GM23338 (cell line): Measurements from ENCODE around the gene EDN1. TPM values are rescaled to one million over a fixed set of nuclear protein-coding genes. Genes with fewer than 3 reads are reported as not detected.

ENCODE experiments used
- ATAC-seq: fragments of 200-7000 bp; cut with Tn5 transposase; 3 replicates; pipeline ENCODE4 v1.9.1; 2020
- DNase-seq: peaks from one replicate; pipeline ENCODE4 v3.0.0-alpha.2; 2015; ENCODE audit warnings: low spot score
- H2AFZ ChIP-seq: fragments of 200-600 bp; sonication (generic); 2 replicates; pipeline ENCODE4 v1.8.0; 2016; ENCODE audit warnings: antibody characterized with exemption, mild to moderate bottlenecking, moderate library complexity
- H3F3A ChIP-seq: fragments of 200-600 bp; sonication (generic); replicated peaks from 2 replicates; pipeline ENCODE4 v1.8.0; 2017; ENCODE audit warnings: antibody characterized with exemption, mixed run types, low read depth
- H3K27ac ChIP-seq: fragments of 200-600 bp; sonication (generic); 2 replicates; pipeline ENCODE4 v1.6.1; 2016; ENCODE audit warnings: low read depth
- H3K27me3 ChIP-seq: fragments of 200-600 bp; sonication (generic); 2 replicates; pipeline ENCODE4 v1.8.0; 2016; ENCODE audit warnings: mild to moderate bottlenecking, mixed run types, moderate library complexity; ENCODE audit not compliant: insufficient read depth
- H3K36me3 ChIP-seq: fragments of 200-600 bp; sonication (generic); 2 replicates; pipeline ENCODE4 v1.8.0; 2016; ENCODE audit warnings: mild to moderate bottlenecking; ENCODE audit not compliant: insufficient read depth
- H3K4me1 ChIP-seq: fragments of 200-600 bp; sonication (generic); 2 replicates; pipeline ENCODE4 v1.8.0; 2016; ENCODE audit warnings: mild to moderate bottlenecking, moderate library complexity; ENCODE audit not compliant: insufficient read depth
- H3K4me2 ChIP-seq: fragments of 200-600 bp; sonication (generic); 2 replicates; pipeline ENCODE4 v1.7.1; 2017; ENCODE audit warnings: mixed run types
- H3K4me3 ChIP-seq: fragments of 200-600 bp; sonication (generic); 2 replicates; pipeline ENCODE4 v1.6.1; 2016; ENCODE audit warnings: mixed run types
- H3K79me2 ChIP-seq: fragments of 200-600 bp; sonication (generic); replicated peaks from 2 replicates; pipeline ENCODE4 v1.8.0; 2017; ENCODE audit warnings: mild to moderate bottlenecking; ENCODE audit not compliant: insufficient read depth
- H3K9me2 ChIP-seq: fragments of 200-600 bp; sonication (generic); 2 replicates; pipeline ENCODE4 v1.8.0; 2017; ENCODE audit not compliant: insufficient read depth
- H4K20me1 ChIP-seq: fragments of 200-600 bp; sonication (generic); replicated peaks from 2 replicates; pipeline ENCODE4 v1.8.0; 2017; ENCODE audit warnings: mild to moderate bottlenecking; ENCODE audit not compliant: insufficient read depth
- H3K27ac Mint-ChIP-seq: 2 replicates; pipeline ENCODE4 v1.8.0; 2020; ENCODE audit warnings: inconsistent platforms, mild to moderate bottlenecking, moderate library complexity, mixed read lengths
- H3K27me3 Mint-ChIP-seq: 3 replicates; pipeline ENCODE4 v1.8.0; 2022; ENCODE audit warnings: low read depth, mild to moderate bottlenecking, moderate library complexity, mixed read lengths, inconsistent platforms; ENCODE audit not compliant: insufficient read depth, poor library complexity
- H3K36me3 Mint-ChIP-seq: 3 replicates; pipeline ENCODE4 v1.8.0; 2021; ENCODE audit warnings: low read depth, mild to moderate bottlenecking, inconsistent platforms, moderate library complexity, mixed read lengths
- H3K4me1 Mint-ChIP-seq: 3 replicates; pipeline ENCODE4 v1.8.0; 2020; ENCODE audit warnings: mild to moderate bottlenecking, inconsistent platforms, mixed read lengths
- H3K4me3 Mint-ChIP-seq: 3 replicates; pipeline ENCODE4 v1.8.0; 2021; ENCODE audit warnings: moderate library complexity, mild to moderate bottlenecking, inconsistent platforms, mixed read lengths
- H3K9me3 Mint-ChIP-seq: 3 replicates; pipeline ENCODE4 v1.8.0; 2020; ENCODE audit warnings: moderate library complexity, mild to moderate bottlenecking, inconsistent platforms, mixed read lengths
- CREB1 ChIP-seq: fragments of 250-450 bp; sonication (Bioruptor Pico); IDR thresholded peaks from 2 replicates; pipeline ENCODE4 v1.5.0; 2020; ENCODE audit warnings: low read depth, mild to moderate bottlenecking, moderate library complexity
- EZH2 ChIP-seq: fragments of 200-600 bp; sonication (generic); IDR thresholded peaks from one replicate; pipeline ENCODE4 v1.8.0; 2017; ENCODE audit warnings: antibody characterized with exemption, mild to moderate bottlenecking, low read depth; ENCODE audit not compliant: unreplicated experiment
- EZH2phosphoT487 ChIP-seq: fragments of 200-600 bp; sonication (generic); IDR thresholded peaks from one replicate; pipeline ENCODE4 v1.8.1; 2018; ENCODE audit warnings: antibody characterized with exemption; ENCODE audit not compliant: unreplicated experiment
- JUNB ChIP-seq: IDR thresholded peaks from one replicate; pipeline ENCODE4 v1.6.1; 2016; ENCODE audit warnings: antibody characterized with exemption; ENCODE audit not compliant: unreplicated experiment
- NANOG ChIP-seq: IDR thresholded peaks from 2 replicates; pipeline ENCODE4 v1.6.1; 2016; ENCODE audit warnings: antibody characterized with exemption, borderline replicate concordance
- POLR2AphosphoS5 ChIP-seq: IDR thresholded peaks from 2 replicates; pipeline ENCODE4 v1.6.1; 2016; ENCODE audit warnings: antibody characterized with exemption, low read depth
- STAT1 ChIP-seq: IDR thresholded peaks from one replicate; pipeline ENCODE4 v1.6.1; 2016; ENCODE audit warnings: antibody characterized with exemption; ENCODE audit not compliant: unreplicated experiment
- ZNF114 ChIP-seq: fragments of 250-450 bp; sonication (Bioruptor Pico); IDR thresholded peaks from 2 replicates; pipeline ENCODE4 v1.5.0; 2020; ENCODE audit warnings: mild to moderate bottlenecking, moderate library complexity
- ZNF331 ChIP-seq: fragments of 250-450 bp; sonication (Bioruptor Pico); IDR thresholded peaks from 2 replicates; pipeline ENCODE4 v1.5.0; 2020; ENCODE audit warnings: low read depth, mild to moderate bottlenecking, moderate library complexity
- polyA plus RNA-seq: library from polyadenylated mRNA; unstranded; fragments of >200 nt; fragmentation: Nextera tagmentation; extraction: Ambion mirVana; gene quantifications from 2 replicates; pipeline ENCODE4 v1.2.1, GENCODE V29; 2016
- total RNA-seq: library from RNA; depleted of rRNA; stranded (reverse); fragments of >200 nt; shearing (Covaris generic); gene quantifications from 2 replicates; pipeline ENCODE4 v1.2.3, GENCODE V29; 2014
- TF ChIP-seq, protein P1 (sequence below): fragments of 250-450 bp; sonication (Bioruptor Pico); IDR thresholded peaks from 2 replicates; pipeline ENCODE4 v1.5.0; 2020; ENCODE audit warnings: mild to moderate bottlenecking, moderate library complexity
- TF ChIP-seq, protein P2 (sequence below), 2 experiments: fragments of 200-600 bp in 1 of 2; sonication (generic) in 1 of 2; conservative IDR thresholded peaks; 2 replicates each; pipeline versions ENCODE4 v1.5.1 to v1.6.1; 2016 to 2017; ENCODE audit warnings: antibody characterized with exemption in 2 of 2, low read depth in 2 of 2, mild to moderate bottlenecking in 2 of 2, moderate library complexity in 1 of 2
- TF ChIP-seq, protein P3 (sequence below): IDR thresholded peaks from one replicate; pipeline ENCODE4 v1.6.1; 2018; ENCODE audit warnings: antibody characterized with exemption; ENCODE audit not compliant: unreplicated experiment
- TF ChIP-seq, protein P4 (sequence below): IDR thresholded peaks from 2 replicates; pipeline ENCODE4 v1.6.1; 2016; ENCODE audit warnings: antibody characterized with exemption

Gene EDN1
- total and polyA plus RNA-seq, 2 experiments from 2014 or later: 0.80 to 1.2 TPM

DNA sequence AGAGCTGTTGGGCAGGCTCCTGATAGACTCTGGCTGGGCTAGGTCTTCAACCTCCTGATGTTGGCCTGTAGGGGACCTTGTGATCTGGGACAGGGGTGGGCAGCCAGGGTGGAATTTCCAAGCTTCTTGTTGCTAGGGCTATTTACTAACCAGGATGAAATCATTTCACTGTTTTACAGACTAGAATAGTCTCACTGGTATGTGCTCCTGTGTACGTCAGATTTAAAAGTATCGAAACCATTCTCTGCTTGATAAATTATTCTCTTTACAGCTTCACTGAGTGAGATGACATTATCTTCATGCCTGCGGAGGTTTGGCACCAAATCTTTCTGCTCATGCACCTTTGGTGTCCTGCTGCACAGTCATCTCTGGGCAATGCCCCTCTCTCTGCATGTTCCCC lies 10.9 kb downstream of the EDN1 start:
- Histone ChIP-seq H3K36me3 (no peaks in the 10 kb centered on the region), H3K27ac (no peak overlapping the region), H3K4me1 (no peaks in the 10 kb centered on the region; the same call in 1 of the 2 replicates), H3K9me2 (peaks cover 3% of the 10 kb centered on the region; the same call in 1 of the 2 replicates), H3K4me3 (no peak overlapping the region), H2AFZ (no peak overlapping the region), H3K27me3 (no peaks in the 10 kb centered on the region), H3K79me2 (no peaks in the 10 kb centered on the region), H4K20me1 (no peaks in the 10 kb centered on the region), H3F3A (no peaks in the 10 kb centered on the region), H3K4me2 (no peak overlapping the region)
- TF ChIP-seq NANOG: no peak
- no peak for TF ChIP-seq STAT1
- TF ChIP-seq, protein P1, sequence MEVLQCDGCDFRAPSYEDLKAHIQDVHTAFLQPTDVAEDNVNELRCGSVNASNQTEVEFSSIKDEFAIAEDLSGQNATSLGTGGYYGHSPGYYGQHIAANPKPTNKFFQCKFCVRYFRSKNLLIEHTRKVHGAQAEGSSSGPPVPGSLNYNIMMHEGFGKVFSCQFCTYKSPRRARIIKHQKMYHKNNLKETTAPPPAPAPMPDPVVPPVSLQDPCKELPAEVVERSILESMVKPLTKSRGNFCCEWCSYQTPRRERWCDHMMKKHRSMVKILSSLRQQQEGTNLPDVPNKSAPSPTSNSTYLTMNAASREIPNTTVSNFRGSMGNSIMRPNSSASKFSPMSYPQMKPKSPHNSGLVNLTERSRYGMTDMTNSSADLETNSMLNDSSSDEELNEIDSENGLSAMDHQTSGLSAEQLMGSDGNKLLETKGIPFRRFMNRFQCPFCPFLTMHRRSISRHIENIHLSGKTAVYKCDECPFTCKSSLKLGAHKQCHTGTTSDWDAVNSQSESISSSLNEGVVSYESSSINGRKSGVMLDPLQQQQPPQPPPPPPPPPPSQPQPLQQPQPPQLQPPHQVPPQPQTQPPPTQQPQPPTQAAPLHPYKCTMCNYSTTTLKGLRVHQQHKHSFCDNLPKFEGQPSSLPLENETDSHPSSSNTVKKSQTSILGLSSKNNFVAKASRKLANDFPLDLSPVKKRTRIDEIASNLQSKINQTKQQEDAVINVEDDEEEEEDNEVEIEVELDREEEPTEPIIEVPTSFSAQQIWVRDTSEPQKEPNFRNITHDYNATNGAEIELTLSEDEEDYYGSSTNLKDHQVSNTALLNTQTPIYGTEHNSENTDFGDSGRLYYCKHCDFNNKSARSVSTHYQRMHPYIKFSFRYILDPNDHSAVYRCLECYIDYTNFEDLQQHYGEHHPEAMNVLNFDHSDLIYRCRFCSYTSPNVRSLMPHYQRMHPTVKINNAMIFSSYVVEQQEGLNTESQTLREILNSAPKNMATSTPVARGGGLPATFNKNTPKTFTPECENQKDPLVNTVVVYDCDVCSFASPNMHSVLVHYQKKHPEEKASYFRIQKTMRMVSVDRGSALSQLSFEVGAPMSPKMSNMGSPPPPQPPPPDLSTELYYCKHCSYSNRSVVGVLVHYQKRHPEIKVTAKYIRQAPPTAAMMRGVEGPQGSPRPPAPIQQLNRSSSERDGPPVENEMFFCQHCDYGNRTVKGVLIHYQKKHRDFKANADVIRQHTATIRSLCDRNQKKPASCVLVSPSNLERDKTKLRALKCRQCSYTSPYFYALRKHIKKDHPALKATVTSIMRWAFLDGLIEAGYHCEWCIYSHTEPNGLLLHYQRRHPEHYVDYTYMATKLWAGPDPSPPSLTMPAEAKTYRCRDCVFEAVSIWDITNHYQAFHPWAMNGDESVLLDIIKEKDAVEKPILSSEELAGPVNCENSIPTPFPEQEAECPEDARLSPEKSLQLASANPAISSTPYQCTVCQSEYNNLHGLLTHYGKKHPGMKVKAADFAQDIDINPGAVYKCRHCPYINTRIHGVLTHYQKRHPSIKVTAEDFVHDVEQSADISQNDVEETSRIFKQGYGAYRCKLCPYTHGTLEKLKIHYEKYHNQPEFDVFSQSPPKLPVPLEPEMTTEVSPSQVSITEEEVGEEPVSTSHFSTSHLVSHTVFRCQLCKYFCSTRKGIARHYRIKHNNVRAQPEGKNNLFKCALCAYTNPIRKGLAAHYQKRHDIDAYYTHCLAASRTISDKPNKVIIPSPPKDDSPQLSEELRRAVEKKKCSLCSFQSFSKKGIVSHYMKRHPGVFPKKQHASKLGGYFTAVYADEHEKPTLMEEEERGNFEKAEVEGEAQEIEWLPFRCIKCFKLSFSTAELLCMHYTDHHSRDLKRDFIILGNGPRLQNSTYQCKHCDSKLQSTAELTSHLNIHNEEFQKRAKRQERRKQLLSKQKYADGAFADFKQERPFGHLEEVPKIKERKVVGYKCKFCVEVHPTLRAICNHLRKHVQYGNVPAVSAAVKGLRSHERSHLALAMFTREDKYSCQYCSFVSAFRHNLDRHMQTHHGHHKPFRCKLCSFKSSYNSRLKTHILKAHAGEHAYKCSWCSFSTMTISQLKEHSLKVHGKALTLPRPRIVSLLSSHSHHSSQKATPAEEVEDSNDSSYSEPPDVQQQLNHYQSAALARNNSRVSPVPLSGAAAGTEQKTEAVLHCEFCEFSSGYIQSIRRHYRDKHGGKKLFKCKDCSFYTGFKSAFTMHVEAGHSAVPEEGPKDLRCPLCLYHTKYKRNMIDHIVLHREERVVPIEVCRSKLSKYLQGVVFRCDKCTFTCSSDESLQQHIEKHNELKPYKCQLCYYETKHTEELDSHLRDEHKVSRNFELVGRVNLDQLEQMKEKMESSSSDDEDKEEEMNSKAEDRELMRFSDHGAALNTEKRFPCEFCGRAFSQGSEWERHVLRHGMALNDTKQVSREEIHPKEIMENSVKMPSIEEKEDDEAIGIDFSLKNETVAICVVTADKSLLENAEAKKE: no peak
- no peak for TF ChIP-seq ZNF114 (CRISPR knock-in tag)
- TF ChIP-seq, protein P2, sequence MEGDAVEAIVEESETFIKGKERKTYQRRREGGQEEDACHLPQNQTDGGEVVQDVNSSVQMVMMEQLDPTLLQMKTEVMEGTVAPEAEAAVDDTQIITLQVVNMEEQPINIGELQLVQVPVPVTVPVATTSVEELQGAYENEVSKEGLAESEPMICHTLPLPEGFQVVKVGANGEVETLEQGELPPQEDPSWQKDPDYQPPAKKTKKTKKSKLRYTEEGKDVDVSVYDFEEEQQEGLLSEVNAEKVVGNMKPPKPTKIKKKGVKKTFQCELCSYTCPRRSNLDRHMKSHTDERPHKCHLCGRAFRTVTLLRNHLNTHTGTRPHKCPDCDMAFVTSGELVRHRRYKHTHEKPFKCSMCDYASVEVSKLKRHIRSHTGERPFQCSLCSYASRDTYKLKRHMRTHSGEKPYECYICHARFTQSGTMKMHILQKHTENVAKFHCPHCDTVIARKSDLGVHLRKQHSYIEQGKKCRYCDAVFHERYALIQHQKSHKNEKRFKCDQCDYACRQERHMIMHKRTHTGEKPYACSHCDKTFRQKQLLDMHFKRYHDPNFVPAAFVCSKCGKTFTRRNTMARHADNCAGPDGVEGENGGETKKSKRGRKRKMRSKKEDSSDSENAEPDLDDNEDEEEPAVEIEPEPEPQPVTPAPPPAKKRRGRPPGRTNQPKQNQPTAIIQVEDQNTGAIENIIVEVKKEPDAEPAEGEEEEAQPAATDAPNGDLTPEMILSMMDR (conservative IDR thresholded peaks at IDR 0.05; ENCODE audit: low read depth in 2 of 2): no peak
- no peak for TF ChIP-seq ZNF331 (CRISPR knock-in tag)
- TF ChIP-seq, protein P3, sequence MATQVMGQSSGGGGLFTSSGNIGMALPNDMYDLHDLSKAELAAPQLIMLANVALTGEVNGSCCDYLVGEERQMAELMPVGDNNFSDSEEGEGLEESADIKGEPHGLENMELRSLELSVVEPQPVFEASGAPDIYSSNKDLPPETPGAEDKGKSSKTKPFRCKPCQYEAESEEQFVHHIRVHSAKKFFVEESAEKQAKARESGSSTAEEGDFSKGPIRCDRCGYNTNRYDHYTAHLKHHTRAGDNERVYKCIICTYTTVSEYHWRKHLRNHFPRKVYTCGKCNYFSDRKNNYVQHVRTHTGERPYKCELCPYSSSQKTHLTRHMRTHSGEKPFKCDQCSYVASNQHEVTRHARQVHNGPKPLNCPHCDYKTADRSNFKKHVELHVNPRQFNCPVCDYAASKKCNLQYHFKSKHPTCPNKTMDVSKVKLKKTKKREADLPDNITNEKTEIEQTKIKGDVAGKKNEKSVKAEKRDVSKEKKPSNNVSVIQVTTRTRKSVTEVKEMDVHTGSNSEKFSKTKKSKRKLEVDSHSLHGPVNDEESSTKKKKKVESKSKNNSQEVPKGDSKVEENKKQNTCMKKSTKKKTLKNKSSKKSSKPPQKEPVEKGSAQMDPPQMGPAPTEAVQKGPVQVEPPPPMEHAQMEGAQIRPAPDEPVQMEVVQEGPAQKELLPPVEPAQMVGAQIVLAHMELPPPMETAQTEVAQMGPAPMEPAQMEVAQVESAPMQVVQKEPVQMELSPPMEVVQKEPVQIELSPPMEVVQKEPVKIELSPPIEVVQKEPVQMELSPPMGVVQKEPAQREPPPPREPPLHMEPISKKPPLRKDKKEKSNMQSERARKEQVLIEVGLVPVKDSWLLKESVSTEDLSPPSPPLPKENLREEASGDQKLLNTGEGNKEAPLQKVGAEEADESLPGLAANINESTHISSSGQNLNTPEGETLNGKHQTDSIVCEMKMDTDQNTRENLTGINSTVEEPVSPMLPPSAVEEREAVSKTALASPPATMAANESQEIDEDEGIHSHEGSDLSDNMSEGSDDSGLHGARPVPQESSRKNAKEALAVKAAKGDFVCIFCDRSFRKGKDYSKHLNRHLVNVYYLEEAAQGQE: no peak
- no peak for TF ChIP-seq EZH2phosphoT487
- TF ChIP-seq CREB1 (CRISPR knock-in tag): no peak
- no peak for TF ChIP-seq POLR2AphosphoS5
- TF ChIP-seq EZH2: no peak
- TF ChIP-seq, protein P4, sequence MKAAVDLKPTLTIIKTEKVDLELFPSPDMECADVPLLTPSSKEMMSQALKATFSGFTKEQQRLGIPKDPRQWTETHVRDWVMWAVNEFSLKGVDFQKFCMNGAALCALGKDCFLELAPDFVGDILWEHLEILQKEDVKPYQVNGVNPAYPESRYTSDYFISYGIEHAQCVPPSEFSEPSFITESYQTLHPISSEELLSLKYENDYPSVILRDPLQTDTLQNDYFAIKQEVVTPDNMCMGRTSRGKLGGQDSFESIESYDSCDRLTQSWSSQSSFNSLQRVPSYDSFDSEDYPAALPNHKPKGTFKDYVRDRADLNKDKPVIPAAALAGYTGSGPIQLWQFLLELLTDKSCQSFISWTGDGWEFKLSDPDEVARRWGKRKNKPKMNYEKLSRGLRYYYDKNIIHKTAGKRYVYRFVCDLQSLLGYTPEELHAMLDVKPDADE: no peak
- TF ChIP-seq JUNB: no peak
- Mint-ChIP-seq H3K27me3 (peaks cover 5% of the 10 kb centered on the region), H3K36me3 (no peaks in the 10 kb centered on the region), H3K4me3 (no peak overlapping the region), H3K9me3 (no peaks in the 10 kb centered on the region), H3K27ac (no peak overlapping the region), H3K4me1 (peaks cover 4% of the 10 kb centered on the region; the same call in 2 of the 3 replicates)
- no peak for DNase-seq
- no peak for ATAC-seq
